T-helper 1 cell (primary cell): ENCODE measurements around the gene GALNT14.

ENCODE experiments used
- DNase-seq, 5 donors: peaks; one replicate each; pipeline ENCODE4 v3.0.0-alpha.2; 2012 to 2020

Gene GALNT14

DNA sequence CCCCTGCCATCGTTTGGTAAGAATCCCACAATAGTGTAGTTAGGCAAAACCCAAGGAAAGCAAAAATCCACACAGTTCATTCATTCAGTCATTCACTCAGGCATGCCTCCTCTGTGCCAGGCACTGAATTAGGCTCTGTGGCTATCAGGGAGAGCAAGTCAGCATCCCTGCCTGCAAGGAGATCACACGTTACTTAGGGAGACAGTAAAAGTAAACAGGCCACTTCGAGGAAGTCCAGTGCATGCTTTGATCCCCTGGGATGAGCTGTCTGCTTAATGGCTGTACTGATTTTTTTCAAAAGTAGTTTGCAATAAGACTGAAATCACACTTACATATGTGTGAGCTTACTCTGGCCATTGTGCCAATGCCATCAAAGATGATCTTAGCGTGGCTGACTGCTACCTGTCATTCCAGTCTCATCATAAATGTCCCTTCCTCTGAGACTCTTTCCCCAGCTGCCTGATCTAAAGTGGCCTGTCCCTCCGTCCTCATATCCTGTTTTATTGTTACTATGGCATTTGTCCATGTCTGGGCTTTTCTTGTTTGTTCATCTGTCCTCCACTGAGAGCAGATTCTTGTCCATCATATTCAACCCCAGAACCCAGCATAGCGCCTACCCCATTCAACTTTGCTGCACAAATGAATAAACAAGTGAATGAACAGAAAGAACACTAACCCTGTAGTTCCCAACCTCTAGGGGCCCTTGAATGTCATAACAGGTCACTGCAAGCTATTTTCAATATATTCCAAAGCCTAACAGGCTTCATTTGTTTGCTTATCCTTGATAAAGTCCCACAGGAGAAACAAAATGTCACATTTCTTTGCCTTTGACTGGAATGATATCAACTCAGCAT is 84.1 kb downstream of the GALNT14 start:
- DNase-seq, result no peak

DNA sequence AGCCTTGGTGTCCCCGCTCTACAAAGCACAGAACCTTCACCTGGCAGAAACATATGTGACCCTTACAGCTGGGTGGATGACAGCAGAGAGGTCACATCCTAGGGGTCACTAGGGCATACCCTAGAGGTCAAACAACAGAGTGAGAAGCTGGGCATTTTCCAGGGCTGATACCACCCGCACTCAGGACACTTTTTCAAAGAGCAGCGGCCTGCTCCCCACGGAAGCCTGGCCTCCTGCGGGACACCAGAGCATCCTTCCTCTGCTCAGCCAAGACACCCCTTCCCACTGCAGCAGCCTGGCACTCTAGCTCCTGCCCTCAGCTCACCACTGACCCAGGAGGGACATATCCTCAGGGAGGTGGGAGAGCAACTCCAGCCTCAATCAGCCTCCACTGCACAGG is 86.0 kb downstream of the GALNT14 start:
- DNase-seq, result no peak

DNA sequence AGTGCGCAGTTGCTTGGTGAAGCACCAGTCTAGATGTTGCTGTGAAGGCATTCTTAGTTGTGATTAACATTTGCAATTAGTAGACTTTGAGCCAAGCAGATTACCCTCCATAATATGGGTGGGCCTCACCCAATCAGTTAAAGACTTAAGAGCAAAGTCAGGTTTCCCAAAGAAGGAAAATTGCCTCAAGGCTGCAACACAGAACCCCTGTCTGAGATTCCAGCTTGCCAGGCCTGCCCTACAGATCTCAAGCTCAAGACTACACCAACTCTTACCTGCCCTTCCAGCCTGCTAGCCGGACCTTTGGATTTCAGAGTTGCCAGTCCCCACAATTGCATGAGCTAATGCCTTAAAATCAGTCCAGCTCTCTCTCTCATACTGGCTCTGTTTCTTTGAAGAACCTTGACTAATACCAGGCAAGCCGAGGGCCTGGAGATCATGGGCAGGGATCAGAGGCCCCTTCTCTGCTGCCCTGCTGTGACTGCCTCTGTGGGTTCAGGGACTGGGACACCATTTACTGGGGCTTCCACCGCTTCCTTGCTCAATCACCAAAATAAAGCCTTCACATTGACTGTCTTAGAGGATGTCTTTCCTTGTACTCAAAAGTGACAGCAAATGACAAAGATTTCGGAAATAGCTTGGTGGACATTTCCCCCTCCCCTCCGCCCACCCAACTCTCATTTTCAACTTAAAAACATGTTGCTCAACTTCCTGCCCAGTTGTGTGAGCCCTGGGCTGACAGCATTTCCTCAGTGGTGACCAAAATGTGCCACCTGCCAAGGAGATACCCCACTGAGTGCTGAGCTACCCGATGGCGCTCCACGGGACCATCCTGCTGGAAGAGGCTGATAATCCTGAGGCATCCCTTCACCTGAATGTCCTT is 86.7 kb downstream of the GALNT14 start:
- peak in 1 of 5 donors; percentile 15 for DNase-seq

DNA sequence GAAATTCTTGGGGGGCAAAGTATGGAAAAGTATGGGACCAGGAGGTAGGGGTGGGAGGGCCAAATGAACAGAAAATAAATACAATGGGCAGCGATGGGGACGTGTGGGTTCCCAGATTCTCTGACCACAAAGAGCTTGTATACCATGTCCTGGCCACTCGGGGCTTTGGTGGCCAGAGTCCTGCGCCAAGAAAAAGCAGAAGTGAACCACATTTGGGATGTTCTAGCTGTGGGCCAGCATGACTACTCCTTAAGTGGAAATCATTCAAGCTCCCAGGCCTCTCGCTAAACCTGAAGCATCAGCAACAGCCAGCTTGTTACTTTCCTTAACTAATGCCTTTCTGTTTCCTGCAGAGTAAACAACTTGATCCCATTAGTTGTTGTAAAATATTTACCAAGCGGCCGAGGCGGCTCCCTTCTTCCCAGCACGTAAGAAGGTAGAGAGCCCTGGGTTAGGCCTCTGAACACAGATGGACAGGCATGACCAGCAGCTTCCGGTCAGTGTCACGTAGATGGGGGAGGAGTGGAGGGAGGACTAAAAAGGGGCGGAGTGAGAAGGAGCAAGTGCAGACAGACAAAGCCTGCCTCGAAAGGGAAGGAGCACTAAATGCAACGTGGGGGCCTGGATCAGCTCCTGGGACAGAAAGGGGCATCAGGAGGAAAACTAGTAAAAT is 88.2 kb downstream of the GALNT14 start:
- DNase-seq, result no peak

DNA sequence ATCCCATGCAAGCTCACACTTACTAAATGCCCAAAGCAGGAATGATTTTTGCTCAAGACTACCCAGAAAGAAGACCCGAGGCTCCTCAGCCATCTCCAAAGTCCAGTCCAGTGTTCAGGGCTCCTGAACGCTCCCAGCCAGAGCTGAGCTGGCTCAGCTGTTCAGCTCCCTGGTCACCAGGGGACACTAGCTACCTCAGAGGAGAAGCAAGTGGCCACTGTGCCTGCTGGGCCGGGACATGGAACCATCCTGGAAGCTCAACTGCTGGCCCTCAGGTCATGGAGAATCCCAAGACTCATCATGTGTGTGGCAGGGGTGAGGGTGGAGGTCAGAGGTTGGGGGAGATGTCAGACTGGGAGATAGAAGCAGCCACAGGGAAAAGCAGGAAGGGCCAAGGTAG is 89.0 kb downstream of the GALNT14 start:
- DNase-seq, result no peak

DNA sequence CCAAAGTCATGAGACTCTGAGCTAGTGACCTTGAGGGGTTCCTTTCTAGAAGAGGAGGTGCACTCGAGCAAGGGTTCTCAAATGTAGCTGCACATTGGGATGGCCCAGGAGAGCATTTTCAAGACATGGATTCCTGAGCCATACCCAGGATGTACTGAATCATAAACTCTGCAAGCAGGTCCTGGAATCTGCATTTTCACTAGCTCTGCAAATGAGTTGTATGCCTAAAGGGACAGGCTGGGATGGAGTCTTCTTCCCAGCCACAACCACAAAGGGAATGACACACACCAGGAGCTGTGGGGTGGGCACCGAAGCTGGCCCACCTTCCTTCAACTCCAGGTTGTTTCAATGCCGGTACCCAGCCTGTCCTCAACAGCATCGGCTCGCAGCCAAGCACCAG is 90.6 kb downstream of the GALNT14 start:
- no peak for DNase-seq

DNA sequence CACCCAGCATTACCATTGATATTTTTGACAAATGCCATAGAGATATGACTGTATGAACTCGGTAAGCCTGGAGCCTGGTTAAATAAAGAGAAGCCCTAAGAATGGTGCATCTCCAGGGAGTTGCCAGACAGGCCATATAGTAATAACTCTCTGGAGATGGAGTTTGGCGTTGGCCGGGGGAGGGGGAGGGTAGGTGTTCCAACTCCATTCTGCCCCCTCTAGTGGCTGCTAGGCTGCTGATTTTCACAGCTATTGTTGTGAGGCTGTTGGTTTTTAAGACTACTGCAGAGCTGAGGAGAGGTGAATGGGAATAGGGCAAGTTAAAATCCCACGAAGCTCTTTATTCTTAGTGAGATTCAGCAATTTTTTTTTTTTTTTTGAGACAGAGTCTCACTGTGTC is 99.9 kb downstream of the GALNT14 start:
- no peak for DNase-seq

DNA sequence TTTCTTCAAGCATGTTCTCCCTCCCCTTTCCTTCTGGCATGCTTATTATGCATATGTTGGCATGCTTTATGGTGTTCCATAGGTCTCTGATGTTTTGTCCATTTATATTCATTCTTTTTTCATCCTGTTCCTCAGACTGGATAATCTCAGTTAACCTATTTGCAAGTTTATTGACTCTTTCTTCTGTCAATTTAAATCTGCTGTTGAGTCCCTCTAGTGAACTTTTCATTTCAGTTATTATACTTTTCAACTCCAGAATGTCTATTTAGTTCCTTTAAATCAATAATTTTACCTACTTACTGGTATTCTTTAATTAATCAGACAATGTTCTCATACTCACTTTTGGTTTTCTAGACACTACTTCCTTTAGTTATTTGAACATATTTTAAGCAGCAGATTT is 101.2 kb downstream of the GALNT14 start:
- DNase-seq, result no peak

DNA sequence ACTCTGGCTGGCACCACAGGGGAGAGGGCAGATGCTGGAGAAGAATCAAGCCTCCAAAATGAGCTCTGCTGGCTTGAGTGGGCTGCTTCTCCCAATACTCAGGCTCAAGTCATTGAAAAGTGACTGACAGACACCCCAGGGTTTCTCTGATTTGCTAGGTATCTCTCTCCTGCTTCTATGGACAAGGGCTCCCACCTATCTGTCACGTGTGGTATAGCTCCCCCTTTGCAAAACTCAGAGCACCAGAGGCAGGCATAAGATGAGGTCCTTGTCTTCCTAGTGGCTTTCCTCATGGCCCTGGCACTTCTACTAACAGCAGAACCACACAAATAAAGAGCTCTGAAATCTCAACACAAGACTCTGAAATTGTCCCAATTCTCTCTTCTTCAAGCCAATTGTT is 105.2 kb downstream of the GALNT14 start:
- DNase-seq, result no peak

DNA sequence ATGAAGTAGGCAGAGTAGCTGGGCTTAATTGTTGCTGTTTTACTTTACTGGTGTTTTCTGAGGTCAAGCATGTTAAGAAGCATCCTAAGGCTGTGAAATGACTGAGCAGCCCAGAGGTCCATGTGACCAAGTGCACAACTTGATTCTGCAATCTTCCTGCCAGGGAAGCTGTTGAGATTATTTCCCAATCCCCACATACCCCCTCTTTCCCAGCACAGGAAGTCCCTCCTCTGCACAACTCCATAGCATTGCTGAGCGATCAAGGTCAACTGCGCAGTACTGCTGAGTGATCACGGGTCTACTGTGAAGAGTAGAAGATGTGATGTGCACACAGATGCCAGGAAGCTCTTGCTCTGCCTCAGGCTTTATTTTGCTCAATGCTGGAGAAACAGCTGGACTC is 105.8 kb downstream of the GALNT14 start:
- no peak for DNase-seq

DNA sequence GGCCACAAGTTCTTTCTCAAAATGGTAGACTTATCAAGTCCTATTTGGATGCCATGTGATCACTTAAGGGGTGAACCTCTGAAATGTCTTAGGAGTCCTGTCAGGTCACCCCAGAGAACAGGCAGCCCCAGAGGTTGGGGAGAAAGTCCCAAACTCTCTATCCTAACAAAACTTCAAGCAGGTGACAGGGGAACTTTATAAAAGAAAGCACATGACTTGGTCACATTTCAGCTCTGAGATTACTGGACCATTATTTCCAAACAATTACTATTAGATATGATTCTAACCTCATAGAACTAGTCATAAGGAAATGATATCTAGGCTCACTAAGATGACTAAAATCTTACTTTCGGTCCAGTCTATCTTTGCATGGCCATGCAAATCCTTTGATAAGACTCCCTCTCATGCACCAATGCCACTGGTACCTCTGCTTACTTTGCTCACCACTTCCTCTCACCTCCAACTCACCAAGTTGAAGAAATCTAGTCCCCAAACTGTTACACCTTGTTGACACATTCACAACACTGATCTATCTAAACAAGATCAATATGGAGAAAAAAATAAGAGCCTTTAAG is 107.0 kb downstream of the GALNT14 start:
- no peak for DNase-seq

DNA sequence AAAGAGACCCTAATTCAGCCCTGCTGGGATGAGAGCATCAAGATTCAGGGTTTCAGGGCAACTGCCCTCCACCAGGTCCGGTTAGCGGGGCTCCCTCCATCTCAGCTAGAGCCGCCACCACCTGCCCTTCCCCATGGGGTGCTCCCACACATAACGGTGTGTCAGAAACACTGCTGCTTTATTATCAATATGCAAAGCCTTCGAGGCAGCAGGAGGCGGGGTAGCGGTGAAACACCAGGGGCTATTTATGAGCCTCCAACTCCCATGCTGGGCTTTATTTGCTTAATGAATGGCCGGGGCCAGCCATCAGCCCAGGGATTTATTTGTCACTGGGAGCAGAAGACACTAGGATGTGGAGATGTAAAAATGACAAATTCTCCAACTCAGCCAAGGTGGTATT is 109.8 kb downstream of the GALNT14 start:
- DNase-seq, result no peak

DNA sequence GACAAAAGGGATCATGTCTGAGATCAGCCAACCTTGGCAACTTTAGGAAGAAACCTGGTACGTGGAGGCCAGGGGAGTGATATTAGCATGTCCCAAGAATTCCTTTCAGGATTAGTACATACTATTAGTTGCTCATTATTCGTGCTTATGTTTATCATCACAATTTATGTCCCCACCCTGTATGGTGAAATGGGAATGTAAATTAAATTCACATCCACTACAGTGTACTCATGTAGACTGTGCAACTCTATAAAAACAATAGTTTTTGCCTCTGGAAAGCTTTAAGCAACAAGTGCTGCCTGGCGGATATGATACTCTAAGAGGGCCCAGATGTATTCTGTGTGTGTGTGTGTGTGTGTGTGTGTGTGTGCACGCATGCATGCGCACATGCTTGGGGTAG is 110.7 kb downstream of the GALNT14 start:
- no peak for DNase-seq

DNA sequence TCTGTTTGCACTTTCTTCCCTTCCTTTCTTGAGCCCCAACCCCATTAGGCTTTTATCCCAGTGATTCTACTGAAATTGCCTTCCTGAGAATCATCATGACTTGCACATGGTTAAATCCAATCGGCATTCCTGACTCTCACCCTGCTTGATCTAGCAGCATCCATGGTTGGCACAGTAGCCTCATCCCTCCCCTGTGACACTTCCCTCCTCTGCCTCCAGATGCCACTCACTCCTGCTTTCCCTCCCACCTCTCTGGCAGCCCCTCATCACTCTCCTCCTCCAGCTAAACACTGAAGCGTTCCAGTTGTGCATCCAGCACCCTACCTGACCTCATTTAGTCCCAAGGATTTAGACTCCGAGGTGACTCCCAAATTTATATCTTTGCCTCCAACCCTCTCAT is 114.7 kb downstream of the GALNT14 start:
- no peak for DNase-seq

DNA sequence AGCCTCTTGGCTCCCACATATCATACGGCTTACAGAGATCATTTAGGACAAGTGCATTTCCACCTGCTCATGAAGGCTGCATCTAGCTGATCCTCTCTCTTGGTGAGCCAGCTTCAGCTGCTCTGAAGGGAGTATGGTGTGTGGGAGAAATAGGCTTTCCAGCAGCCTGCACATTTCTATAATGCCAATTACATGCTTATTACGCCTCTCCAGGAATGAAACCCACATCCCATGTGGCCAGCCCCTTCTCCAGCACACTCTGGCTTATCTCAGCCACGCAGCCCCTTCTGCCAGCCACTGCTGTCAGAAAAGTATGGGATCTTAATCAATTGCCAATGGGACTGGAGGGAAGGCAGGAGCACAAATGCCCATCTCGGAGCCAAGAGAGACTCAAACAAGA is 117.5 kb downstream of the GALNT14 start:
- no peak for DNase-seq

DNA sequence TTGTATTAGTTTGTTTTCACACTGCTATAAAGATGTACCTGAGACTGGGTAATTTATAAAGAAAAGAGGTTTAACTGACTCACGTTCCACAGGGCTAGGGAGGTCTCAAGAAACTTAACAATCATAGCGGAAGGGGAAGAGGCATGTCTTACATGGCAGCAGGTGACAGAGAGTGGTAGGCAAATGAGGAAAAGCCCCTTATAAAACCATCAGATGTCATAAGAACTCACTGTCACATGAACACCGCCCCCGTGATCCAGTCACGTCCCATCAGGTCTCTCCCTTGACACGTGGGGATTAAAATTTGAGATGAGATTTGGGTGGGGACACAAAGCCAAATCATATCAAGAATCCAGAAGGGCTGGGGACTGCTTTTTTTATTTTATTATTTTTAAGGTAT is 120.0 kb downstream of the GALNT14 start:
- no peak for DNase-seq

DNA sequence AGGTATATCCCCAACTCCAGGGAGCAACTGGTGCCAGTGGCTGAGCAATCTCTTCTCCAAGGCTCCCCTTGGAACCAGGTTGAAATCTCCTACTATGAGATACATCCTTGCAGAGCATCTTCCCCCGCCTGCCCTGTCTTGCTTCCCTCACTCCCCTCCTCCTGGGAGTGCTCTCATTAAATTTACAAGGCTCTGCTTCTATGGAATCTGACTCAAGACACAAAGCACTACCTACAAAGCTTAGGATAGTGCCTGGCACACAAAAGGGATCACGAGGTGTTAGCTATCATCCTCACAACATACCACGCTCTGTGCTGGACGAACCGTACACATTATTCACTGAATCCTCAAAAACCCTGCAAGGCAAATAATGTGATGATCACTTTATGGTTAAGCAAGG is 121.6 kb downstream of the GALNT14 start:
- no peak for DNase-seq

DNA sequence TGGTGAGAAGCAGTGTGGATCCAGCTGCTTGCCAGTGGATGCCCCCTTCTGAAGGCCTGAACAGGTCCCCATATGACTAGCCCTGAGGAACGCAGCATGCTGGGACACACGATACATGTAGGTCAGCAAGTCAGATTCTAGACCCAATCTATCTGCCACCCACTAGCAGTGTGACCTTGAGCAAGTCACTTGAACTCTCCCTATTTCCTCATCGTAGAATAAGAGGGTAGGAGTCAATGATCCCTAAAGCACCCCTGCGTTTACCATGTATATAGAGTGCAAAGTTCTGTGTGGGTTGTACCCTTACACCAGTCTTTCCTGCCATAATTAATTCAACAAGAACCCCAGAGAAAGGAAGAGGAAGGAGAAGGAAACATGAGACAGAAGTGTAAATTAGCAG is 123.7 kb downstream of the GALNT14 start:
- no peak for DNase-seq

DNA sequence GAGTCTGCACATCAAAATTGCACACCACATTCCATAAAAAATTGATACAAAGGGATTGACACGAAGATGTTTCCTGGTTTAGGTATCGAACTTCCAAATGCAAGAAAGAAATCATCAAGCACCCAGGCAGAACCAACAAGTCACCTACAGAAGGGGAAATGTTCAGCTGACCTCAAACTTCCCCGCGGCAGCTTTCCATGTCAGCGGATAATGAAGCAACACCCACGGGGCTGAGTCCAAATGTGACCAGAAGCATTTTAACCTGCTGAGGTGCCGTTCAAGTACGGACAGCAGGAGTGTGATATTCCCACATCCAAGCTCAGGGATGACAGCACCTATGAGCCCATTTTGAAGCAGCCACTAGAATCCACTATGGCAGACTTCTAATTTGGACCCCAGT is 124.9 kb downstream of the GALNT14 start:
- DNase-seq, result no peak

DNA sequence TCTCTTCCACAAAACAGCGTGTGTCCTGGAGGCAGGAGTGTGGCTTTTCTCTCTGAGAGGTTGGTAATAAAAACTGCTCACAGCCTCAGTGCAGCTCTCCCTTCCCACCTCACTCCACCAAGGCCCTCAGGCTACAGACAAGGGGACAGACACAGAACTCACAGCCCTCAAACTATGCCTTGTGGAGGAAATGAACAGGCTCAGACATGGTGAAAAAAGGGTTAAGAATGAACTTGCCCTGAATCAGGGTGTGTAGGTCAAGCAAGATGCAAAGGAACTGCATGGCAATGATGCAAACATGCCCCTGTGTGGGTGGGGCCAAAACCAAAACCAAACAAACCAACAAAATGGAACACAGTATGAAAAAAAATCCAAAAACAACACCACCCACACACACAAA is 125.8 kb downstream of the GALNT14 start:
- no peak for DNase-seq

DNA sequence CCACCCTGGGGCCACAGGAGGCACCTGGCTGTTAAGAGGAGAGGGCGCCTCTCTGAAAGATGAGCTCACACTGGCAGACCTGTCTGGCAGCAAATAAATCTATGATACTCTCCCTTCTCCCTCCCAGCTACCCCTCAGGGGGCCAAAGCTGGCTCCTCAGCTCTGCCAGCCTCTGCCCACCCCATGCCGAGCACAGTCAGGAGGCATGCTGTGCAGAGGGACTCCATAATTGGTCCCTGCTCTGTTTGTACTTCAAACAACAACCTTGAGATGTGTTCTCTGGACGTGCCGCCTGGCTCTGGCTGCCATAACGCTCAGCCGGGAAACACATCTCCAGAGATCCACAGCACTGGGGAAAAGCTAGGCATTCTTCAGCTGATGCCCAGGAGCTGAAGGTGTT is 126.7 kb downstream of the GALNT14 start:
- DNase-seq, result no peak

DNA sequence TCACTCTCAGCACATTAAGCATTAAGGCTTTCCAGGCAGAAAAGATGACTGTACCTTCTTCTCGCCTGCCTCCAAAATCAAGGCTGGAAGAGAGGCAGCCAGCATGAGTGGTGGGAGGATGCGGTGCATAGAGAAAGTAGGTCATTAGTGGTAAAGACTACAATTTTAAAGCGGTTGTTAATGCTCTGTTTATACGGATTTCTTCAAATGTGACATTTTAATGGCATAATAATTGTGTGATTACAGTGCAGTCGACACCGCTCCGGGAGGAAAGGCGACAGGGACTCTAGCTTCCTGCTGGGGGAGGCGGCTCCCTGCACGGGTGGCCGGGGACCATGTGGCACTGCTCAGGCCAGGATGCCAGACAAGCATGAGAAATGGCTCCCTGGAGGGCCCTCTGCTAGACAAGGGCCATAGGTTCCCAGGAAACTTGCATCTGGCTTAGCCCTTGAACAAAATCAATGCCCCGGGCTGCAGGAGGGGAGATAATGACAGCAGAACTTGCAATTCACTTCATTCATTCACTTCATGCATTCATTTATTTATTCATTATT is 129.6 kb downstream of the GALNT14 start:
- no peak for DNase-seq

DNA sequence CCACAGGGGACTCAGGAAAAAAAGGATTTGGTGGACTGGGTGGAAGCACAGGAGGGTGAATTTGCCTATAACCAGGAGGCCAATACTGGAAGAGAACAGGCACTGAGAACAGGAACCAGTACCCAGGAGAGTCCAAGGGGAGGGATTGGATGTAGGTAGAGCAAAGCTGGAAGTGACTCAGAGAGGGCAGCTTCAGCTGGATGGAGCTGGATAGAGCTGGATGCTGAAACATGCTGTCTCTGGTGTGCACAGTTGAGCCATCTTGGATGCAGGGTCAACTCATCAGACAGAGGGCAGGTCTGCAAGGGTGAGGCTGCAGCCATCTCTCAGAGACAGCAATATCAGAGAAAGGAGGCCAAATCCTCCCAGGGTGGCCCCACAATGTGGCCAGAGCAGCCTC is 134.0 kb downstream of the GALNT14 start:
- DNase-seq, result no peak
